Measurements from ENCODE around the gene SPARCL1. TPM values are rescaled to one million over a fixed set of nuclear protein-coding genes. Genes with fewer than 3 reads are reported as not detected.
"Not testable (repeated sequence)": the region's sequence is repeated elsewhere in the genome, so short reads cannot be mapped to it uniquely, and the experiment has no call there.

The SPARCL1 gene
- total and polyA plus RNA-seq, 3 donors from 2014 or later = 110 to 138 (median 124) TPM

DNA sequence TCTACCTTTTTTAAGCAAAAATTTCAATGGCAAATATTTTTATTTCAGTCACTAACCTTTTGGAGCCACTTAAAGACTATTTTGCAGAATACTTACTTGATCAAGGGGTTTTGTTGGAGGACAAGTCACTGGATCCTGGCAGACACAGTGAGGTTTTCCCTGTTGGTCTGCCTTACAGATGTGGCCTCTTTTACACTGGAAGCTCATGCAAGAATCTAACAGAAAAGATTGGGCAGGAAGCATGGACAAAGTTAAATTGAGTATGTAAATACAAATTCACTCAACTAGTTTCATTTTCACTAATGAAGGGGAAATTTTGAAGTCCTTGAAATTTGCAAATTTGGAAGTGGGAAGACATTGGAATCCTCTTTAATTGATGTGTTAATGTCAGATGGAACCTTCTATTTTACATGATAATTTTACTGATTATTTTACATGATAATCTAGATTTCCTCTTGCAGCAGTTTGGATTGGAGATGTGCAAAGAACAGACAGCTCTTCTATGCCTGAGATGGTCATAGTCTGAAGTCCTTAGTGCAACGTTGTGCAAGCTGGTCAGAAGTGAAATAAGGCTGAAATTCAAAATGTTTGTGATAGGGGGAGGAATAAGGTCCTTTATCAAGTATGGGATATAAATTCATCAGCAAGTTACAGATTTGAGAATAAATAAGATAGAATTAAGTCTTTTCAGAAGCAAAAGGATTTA, 38.4 kb downstream of the SPARCL1 start:
- no peak for DNase-seq
- Histone ChIP-seq H3K4me1 (no peaks in the 10 kb centered on the region), H3K4me3 (no peak overlapping the region), H3K27ac (no peak overlapping the region), H3K9me3 (no peaks in the 10 kb centered on the region), H3K27me3 (no peaks in the 10 kb centered on the region), H3K36me3 (ENCODE audit: low read depth, missing control alignments) (no peaks in the 10 kb centered on the region)
- WGBS, 2 donors = 65 to 74% methylated on average over 1 of the region's 1 CpG
- TF ChIP-seq, protein P1, sequence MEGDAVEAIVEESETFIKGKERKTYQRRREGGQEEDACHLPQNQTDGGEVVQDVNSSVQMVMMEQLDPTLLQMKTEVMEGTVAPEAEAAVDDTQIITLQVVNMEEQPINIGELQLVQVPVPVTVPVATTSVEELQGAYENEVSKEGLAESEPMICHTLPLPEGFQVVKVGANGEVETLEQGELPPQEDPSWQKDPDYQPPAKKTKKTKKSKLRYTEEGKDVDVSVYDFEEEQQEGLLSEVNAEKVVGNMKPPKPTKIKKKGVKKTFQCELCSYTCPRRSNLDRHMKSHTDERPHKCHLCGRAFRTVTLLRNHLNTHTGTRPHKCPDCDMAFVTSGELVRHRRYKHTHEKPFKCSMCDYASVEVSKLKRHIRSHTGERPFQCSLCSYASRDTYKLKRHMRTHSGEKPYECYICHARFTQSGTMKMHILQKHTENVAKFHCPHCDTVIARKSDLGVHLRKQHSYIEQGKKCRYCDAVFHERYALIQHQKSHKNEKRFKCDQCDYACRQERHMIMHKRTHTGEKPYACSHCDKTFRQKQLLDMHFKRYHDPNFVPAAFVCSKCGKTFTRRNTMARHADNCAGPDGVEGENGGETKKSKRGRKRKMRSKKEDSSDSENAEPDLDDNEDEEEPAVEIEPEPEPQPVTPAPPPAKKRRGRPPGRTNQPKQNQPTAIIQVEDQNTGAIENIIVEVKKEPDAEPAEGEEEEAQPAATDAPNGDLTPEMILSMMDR (IDR thresholded peaks at IDR 0.05) = no peak
- no peak for TF ChIP-seq POLR2A (IDR thresholded peaks at IDR 0.05)
- intact Hi-C loops (cut with DNase I; ENCODE audit: low total_unique reads) = no loop called here

DNA sequence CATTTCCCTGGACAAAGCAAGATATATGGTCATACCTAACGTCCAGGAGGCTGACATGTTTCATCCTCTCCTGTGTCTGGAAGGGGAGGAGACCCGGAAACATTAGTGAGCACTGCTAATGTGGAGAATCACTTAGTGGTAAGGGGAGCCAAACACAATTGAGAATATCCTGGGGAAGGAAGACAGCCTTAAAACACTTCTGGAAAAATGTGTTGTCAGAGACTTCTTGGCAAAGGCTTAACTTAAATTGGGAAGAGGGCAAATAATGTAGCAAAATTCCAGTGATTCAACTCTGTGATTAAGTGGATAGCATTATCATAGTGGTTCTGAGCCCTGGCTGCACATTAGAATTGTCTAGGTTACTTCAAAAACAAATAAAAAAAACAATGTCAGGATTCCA, 39.5 kb downstream of the SPARCL1 start:
- H3K27me3 ChIP-seq = no peaks in the 10 kb centered on the region
- 83 to 90% methylated on average over 2 of the region's 2 CpGs for WGBS, 2 donors
- no peaks in the 10 kb centered on the region for H3K36me3 ChIP-seq (ENCODE audit: low read depth, missing control alignments)
- intact Hi-C loops (cut with DNase I; ENCODE audit: low total_unique reads) = no loop called here
- no peak for TF ChIP-seq POLR2A (IDR thresholded peaks at IDR 0.05)
- TF ChIP-seq, protein P1 (IDR thresholded peaks at IDR 0.05) = no peak
- H3K4me3 ChIP-seq = no peak overlapping the region
- H3K4me1 ChIP-seq = no peaks in the 10 kb centered on the region
- no peaks in the 10 kb centered on the region for H3K9me3 ChIP-seq
- DNase-seq = no peak
- H3K27ac ChIP-seq = no peak overlapping the region

DNA sequence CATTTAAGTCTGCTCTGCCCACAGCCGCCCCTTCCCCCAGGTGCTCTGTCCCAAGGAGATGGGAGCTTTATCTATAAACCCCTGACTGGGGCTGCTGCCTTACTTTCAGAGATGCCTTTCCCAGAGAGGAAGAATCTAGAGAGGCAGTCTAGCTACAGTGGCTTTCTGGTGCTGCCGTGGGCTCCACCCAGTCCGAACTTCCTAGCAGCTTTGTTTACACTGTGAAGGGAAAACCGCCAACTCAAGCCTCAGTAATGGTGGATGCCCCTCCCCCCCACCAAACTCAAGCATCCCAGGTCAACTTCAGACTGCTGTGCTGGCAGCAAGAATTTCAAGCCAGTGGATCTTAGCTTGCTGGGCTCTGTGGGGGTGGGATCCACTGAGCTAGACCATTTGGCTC, 40.5 kb downstream of the SPARCL1 start:
- H3K27ac ChIP-seq; H3K4me3 ChIP-seq; intact Hi-C loops (cut with DNase I; ENCODE audit: low total_unique reads); H3K36me3 ChIP-seq (ENCODE audit: low read depth, missing control alignments); H3K4me1 ChIP-seq; H3K9me3 ChIP-seq; DNase-seq; H3K27me3 ChIP-seq: not testable (repeated sequence)
- WGBS, 2 donors = 98 to 100% methylated on average over 1 to 4 of the region's 4 CpGs

DNA sequence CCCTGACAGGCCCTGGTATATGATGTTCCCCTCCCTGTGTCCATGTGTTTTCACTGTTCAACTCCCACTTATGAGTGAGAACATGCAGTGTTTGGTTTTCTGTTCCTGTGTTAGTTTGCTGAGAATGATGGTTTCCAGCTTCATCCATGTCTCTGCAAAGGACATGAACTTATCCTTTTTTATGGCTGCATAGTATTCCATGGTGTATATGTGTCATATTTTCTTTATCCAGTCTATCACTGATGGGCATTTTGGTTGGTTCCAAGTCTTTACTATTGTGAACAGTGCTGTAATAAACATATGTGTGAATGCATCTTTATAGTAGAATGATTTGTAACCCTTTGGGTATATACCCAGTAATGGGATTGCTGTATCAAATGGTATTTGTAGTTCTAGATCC, 45.9 kb downstream of the SPARCL1 start:
- H3K27ac ChIP-seq; intact Hi-C loops (cut with DNase I; ENCODE audit: low total_unique reads); H3K9me3 ChIP-seq: not testable (repeated sequence)

DNA sequence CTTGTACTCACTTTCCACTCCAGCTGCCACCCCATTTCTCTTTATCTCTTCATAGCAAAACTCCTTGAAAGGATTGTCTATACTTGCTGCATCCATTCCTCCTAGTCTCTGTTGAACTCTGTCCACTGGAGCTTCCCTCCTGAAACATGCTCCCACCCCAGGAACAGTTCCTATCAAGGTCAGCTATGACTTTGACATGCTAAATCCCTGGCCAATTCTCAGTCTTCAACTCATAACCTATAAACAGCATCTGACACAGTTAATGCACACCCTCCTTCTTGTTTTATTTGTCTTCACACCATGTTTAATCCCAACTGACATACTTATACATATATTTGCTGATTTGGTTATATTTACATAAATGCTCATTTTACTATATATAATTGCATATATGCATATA, 47.8 kb downstream of the SPARCL1 start:
- intact Hi-C loops (cut with DNase I; ENCODE audit: low total_unique reads) = no loop called here
- no peaks in the 10 kb centered on the region for H3K36me3 ChIP-seq (ENCODE audit: low read depth, missing control alignments)

More for the DNA sequence above, 45.9 kb downstream of the SPARCL1 start:
- not testable (repeated sequence) for H3K36me3 ChIP-seq (ENCODE audit: low read depth, missing control alignments); H3K27me3 ChIP-seq; H3K4me3 ChIP-seq; H3K4me1 ChIP-seq; DNase-seq

More for the DNA sequence above, 47.8 kb downstream of the SPARCL1 start:
- Histone ChIP-seq H3K4me1 (no peaks in the 10 kb centered on the region), H3K4me3 (no peak overlapping the region), H3K27ac (no peak overlapping the region), H3K27me3 (no peaks in the 10 kb centered on the region), H3K9me3 (no peaks in the 10 kb centered on the region)
- TF ChIP-seq, protein P1 (IDR thresholded peaks at IDR 0.05) = no peak
- no peak for TF ChIP-seq POLR2A (IDR thresholded peaks at IDR 0.05)
- DNase-seq = no peak
